GM18511 (cell line): ENCODE measurements around the gene GNAS.

ENCODE experiments used
- ATAC-seq: cut with Tn5 transposase; IDR thresholded peaks from one replicate; pipeline ENCODE4 v1.9.1; 2021; ENCODE audit warnings: mild to moderate bottlenecking, moderate library complexity; ENCODE audit not compliant: unreplicated experiment

The GNAS gene

DNA sequence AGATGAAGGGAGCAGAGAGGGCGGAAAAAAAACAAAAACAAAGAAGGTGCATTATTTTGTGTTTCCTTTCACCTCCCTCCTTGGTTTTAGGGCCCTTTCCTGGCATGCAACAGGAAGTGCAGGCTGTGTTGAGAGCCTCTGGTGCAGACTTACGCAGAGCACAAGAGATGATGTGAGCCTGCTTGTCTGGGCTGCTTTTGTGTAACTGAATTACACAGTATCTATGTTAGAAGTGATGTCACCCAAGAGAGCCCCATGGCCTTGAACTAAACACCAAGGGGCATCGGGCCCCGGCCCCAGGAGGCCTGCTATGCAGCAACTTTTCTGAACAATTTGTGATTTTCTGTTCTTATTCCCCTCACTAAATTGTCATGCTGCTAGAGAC lies 25.5 kb downstream of the GNAS start:
- no peak for ATAC-seq

DNA sequence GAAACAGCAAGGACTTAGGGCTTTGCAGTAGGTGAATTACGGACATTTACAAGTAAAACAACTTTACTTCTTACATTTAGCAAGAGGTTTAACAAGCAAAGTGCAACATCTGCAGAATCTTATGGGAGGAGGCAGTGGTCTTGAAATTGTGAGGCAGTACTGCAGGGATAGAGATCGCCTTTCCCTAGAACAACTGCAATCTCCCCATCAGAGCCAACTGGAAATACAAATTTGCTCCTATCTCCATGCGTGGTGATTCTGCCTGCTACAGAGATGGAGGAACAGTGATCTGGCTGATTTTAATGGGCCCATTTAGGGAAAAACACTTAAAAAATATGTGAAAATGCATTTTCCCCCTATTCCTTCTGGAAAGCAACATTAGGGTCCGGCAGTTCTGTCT lies 25.9 kb downstream of the GNAS start:
- ATAC-seq, result no peak

DNA sequence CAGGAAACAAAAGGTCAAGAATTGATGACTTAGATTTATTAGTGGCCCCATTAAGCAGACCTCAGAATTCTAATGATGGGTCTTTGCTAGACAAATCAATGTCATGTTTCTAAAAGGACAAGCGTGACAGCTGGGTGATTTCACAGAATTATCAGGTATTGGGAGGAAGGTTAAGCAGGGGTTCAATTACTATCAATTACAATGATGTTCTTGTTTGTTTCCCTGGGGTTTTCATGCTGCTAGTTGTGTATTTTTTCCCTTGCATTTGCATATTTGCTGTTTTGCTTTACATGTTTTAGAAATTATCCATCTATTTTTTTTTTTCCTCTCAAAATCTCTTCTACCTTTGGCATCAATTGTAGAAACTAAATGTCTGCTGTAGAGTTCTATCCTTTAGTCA lies 27.9 kb downstream of the GNAS start:
- ATAC-seq, result no peak

DNA sequence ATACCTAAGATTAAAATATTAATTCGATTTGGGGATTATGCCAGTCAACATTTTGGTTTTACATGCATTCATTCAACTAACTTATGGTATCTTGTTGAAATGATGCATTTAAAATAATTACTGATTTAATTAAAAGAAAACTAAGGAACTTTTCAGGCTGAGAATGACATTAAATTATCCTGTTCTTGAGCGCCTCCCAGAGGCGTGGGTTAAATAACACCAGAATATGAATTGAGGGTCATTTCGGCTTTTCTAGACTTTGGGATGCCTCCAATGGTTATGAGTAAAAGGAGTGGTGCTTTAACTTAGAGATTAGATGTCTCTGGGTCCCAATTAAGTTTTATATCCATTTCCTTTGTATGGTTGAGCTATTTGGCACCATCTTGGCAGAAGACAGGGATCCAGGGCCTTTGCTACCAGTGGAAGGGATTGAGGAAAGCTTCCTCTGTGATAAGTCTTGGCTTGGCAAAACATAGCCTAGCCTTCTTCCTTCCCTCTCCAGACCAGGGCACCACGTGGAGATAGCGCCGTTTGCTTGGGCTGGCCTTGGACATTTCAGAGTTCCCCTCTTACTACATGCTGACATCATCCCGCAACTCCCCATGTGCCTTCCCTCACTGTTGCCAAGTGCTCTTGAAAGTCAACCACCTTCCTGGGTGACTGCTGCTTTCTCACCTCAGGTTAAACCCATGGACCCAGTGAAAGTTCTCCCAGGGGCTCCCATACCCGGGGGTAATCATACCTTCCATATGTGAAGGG lies 28.7 kb downstream of the GNAS start:
- no peak for ATAC-seq

DNA sequence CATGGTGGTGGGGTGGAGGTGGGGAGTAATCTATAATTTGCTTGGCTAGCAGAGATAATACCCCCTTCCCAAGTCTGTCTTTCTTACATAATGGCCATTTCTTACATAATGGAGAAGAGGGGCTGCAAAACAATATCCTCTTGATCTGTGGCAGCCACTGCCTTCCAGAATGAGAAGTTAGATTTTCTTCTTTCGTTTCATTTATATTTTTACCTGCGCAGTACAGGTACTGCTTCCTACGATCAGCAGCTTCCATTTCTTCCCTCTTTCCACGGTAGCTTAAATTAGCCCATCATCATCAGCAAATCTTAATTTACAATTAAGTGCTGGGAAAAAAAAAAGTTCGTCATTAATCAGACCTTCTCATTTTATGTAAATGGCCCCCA lies 30.2 kb downstream of the GNAS start:
- ATAC-seq, result no peak

DNA sequence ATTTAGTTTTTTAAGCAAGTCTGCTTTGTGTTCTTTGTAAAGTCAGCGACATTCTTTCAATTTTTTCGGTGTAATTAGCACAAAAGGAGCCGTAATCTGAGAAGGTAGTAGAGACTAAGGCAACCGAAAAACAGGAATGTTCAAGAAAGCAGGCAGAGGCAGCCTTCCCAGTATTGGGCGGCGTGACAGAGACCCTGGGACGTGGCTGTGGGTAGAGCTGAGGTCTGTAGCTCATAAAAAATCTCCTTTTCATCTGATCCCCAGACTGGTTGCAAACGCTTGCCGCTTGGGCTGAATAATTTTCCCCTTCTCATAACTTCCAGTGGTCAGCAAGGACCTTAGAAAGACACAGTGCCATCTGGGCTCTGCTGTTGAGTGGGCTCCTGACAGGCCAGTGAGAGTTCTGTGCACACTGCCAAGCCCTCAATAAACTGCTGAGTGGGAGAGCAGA lies 30.8 kb downstream of the GNAS start:
- no peak for ATAC-seq

DNA sequence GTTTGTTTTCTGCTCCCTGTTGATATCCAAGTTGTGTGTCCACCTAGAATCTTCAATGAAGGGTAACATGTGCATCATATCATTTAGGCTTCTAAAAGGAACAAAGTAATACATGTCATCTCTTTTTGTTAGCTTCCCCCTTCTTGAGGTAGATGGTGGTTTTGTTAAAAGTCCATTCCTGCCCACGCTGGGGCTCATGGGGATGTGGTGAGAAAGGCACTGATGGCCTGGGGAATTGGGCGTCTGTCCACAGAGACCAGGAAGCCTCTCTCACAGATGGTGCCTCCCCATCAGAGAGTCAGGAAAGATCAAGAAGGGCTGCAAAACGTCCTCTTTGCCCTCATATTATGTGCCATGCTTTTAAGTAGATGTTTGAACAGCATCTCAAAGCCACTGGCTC lies 32.5 kb downstream of the GNAS start:
- no peak for ATAC-seq

DNA sequence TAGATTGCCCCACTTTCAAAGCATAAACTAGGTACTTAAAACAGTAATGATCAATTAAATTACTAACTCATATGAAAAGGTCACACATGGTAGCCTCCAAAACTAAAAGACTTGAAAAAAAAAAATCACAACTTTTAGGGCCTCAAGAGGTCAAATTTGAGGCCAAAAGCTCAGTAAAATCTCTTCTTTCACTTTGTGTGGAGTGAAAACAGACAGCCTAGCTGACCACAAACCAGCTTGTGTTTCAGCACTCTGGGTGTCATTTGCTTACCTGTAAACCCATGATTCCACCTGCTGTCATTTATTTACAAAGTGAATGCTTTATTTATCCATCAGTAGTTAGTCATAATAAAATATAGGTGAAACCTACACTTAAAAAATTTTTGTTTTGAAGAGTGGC lies 34.0 kb downstream of the GNAS start:
- ATAC-seq, result no peak

DNA sequence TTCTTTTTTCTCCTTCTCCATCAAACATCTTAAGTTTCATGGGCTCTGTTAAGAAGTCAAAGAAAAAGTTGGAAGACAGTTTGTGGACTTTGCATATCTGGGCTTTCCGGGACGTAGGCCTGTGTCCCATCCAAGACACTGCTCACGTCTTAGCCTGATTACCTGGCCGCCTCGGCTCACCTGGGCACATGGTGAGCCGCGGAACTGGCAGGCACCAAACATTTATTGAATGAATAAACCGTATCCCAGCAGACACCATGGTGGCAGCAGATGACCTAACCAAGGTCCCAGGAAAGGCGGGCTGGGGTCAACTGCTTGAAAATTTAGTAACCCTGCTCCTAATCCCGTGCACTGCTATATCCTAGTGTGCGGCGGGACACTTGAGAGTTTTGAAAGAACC lies 35.6 kb downstream of the GNAS start:
- ATAC-seq, result no peak

DNA sequence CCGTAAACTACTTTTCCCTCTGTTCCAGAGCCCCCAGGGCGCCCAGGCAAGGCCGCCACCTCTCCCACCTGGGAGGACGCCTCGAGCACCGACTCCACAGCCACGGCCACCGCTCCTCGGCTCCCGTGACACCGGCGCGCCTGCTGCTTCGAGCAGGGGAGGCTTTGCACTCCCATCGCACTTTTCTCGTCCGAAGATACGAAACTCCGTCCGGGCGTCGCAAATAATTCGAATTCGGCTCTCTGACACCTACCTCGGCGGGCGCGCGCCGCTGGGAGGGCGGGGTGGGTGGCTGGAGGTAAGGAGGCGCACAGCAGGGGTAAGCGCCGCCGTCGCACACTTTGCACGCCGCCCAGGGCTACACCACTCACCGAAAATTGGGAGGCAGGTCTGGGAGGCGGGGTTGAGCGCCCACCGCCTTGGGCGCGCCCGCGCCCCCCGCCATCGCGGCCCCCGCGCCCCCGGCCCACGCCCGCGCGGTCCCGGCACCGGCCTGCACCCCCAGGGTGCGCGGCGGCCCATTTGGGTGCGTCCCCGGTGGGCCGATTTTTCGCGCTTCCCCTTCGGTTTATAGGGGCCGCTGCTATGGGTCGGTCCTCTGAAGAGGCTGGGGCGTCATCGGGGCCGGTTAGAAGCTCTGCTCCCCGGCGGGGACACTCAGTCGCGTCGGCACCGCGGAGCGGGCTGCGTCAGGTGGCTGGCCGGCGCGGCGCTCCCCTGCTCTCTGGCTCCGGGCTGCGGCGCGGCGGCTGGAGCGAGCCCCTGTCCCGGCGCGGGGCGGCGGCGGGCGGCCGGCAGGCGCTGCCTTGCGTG lies 36.2 kb downstream of the GNAS start:
- ATAC-seq, result peak; percentile 41

DNA sequence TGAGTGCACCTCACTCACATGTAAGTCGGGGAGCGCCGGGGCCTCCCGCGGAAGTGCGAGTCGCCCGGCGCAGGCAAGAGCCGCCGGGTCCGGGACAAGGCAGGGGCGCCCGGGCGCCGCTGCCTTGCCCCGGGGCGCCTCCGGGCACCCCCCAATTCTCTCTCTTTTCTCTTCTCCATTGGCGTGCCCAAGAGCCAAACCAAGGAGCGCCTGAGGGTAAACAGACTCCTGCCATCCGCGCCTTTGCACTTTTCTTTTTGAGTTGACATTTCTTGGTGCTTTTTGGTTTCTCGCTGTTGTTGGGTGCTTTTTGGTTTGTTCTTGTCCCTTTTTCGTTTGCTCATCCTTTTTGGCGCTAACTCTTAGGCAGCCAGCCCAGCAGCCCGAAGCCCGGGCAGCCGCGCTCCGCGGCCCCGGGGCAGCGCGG lies 36.8 kb downstream of the GNAS start:
- no peak for ATAC-seq

DNA sequence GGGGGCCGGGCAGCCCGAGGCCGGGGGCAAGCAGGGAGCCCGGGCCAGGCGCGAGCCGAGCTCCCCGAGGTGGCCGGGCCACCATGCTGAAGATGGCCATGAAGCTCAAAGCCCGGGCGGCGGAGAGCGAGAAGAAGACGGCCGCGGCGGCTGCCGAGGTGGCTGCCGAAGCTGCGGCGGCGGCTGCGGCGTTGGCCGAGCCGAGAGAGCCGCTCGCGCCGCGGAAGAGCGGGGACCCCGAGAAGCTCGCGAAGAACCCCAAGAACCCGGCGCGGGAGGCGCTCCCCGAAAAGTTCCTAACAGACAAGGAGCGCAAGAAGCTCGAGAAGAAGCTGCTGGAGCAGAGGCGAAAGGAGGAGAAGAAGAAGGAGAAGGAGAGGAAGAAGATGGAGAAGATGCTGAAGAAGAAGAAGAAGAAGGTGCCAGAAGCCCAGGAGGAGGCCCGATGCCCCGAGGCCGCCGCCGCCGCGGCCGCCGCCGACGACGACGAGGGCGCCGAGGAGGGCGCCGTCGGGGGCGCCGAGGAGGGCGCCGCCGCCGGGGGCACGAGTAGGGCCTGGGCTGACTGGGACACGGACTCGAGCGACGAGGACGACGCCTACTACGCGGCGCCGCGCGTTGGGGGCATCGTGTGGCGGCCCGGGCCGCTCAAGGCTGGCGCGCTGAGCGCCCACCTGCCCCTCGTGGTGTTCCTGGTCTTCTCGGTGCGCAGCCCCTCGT lies 37.4 kb downstream of the GNAS start:
- no peak for ATAC-seq

DNA sequence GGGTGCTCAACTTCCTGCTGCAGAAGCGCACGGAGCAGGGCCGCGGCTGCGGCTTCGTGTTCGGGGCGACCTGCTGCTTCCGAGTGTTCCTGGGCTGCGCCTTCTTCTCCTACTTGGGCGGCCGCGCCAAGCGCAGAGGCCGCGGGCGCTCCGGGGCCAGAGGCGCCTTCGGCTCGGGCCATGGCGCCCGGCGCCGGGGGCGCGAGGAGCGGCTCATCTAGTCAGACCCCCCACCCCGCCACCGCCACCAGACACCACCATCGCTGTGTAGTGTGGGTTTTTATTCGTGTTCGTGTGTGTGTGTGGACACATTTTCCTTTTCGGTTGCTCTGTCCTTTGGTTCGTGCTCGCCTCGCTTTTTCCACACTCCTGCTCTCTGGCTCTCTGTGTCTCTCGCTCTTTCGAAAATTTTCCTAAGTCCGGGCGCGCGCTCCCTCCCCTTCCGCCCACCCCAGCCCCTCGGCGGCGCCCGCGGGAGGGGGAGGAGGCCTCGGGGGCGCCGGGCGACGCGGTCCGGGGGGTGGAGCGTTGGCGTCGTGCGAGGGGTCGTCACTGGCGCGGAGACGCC lies 38.1 kb downstream of the GNAS start:
- ATAC-seq, result no peak

DNA sequence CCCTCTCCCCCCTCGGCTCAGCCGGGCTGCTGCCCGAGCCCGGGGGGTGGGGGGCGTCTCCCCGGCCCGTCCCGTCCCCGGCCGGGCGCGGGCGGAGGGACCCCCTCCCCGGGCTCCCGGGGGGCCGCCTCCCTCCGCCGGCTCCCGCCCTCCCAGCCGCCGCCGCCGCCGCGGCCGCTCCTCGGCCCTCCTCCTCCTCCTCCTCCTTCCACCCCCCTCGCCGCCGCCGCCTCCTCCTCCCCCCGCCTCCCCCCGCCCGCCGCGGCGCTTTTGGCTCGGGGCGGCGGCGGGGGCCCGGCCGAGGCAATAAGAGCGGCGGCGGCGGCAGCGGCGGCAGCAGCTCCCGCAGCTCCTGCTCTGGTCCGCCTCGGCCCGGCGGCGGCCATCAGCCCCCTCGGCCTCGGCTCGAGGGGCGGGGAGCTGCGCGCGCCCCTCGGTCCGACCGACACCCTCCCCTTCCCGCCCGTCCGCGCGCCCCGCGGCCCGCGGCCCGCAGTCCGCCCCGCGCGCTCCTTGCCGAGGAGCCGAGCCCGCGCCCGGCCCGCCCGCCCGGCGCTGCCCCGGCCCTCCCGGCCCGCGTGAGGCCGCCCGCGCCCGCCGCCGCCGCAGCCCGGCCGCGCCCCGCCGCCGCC lies 38.7 kb downstream of the GNAS start:
- ATAC-seq, result no peak

DNA sequence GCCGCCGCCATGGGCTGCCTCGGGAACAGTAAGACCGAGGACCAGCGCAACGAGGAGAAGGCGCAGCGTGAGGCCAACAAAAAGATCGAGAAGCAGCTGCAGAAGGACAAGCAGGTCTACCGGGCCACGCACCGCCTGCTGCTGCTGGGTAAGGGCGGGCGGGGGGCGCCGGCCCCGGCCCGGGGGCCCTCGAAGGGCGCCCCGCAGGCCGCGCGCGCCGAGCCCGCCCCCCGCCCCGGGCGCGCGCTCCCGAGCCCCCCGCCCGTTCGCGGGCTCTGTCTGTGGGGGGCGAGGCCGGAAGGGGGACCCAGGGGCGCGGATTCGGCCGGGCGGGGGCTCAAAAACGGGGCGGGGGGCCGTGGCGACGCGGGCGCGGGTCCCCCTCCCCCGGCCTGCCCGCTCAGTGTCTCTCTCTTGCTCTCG lies 39.2 kb downstream of the GNAS start:
- no peak for ATAC-seq

DNA sequence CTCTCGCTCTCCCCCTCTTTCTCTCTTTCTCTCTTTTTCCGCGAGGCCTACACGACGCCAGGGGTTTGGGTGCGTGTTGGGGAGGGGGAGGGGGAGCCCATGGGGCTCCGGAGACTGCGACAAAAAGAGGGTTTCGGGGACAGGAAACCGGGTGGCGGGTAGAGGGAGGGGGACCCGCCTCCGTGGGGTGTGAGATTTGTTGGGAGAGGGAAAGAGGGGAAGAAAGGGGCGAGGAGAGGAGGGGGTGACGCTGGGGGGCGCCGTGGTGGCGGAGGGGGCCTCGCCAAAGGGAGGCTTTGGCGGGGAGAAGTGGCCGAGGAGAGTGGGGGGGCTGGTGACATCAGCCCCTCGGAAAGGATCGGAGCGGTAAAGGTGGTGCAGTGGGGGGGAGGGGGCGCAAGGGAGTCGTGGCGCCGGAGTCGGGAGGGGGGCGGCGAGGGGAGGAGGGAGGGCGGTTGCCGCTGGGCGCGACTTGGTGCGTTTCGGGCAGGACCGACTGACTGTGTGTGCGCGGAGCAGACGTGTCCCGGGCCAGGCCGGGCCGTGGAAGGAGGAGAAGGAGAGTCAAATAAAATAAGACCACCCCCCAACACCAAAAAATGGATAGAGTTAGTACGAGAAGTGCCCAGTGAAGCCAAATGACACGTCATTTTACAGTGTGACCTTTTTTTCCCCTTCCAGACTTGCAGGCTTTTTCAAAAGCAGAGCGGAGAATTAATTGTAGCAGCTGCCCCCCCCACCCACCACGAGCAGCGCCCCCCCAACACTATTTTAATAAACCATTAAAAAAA lies 39.8 kb downstream of the GNAS start:
- ATAC-seq, result no peak

DNA sequence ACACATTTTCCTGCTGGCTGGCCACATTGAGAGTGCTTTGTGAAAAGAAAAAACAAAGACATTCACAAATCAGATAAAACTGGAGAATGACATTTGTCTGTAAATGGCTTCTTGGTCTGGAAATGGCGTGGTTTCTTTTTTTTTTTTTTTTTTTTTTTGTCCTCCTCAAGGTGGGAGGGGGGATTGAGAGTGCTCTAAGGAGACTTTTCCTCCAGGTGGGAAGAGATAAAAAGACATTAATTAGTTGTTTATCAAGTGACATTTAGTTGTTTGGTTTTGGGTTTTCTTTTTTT lies 40.4 kb downstream of the GNAS start:
- no peak for ATAC-seq

DNA sequence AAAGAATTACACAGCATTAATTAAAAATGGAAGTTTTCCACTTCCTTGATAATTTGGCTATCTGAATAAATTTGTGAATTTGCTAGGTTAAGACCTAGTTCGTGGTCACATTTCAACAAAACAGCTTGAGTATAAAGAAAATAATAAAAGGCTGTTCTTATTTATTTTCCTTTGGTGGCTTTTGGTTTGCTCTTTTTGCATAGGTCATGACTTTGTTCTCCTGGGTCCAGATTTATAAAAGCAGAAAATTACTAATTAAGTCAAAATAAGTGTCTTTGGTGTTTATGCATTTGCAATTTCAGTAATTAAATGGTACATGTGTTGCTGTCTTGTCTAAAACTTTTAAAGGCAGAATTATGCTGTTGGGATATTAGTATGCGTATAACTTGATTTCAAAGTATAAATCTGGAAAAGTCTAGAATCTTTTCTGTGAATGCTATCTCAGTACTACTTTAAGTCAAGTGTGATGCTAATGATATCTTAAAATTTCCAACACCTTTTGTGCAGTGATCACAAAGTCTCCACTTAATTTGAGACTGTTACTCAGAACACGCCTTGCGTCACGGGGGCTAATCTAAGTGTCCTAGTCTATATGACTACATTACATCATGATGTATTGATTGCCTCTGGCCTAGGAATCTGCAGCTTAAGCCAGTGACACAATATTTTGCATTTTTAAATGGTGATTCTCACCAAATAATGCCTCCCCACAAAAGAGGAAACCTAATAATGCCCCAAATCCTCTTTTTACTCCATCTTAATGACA lies 41.0 kb downstream of the GNAS start:
- no peak for ATAC-seq

DNA sequence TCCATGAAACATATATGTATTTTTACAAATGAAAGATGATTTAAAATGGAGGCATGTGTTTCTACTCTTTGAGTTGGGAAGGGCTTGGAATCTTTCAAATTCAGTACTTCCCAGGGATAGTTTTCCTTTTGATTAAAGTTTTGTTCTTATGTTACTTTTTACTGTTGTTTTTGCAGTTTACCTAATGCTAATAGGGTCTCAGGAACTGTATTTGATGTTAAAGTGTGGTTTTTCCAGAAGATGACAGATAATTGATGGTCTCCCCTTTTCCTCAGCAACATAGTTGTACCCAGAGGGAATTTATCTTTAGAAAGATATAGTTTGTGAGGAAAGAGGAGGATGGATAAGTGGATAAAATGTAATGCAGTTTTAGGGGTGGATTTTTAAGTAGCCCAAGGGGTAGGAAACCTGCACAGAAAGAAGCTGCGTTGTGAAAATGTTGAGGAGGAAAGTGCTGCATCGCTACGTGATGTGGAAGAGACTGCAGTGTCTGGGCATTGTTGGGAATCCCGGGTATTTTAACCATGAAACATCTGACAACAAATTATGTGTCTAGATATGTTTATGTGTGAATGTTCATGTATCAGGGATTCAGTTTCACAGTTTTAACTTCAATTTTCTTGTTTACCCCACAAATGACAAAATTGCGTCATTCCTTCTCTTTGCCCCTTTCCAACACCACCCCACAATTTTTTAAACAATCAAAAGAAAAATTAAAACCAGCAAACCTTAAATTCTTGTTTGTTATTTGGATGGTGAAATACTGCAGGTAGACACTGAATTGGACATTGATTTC lies 42.3 kb downstream of the GNAS start:
- no peak for ATAC-seq
